DMS 273 treated with DMSO at 0.1 percent for 48 hours (cell line): ENCODE data around the gene MPZL1.

Experiments
- DNase-seq: peaks from one replicate; lab custom pipeline; 2025; lab: John Stamatoyannopoulos, UW

MPZL1 gene

GRCh38 chr1:167721617-167722151, at the start of gene MPZL1:
Gene MPZL1, plus strand, starts transcription at chr1:167721982. Its CDS starts 170 bp downstream, at chr1:167722152.
- peak; percentile 80 for DNase-seq

DNA sequence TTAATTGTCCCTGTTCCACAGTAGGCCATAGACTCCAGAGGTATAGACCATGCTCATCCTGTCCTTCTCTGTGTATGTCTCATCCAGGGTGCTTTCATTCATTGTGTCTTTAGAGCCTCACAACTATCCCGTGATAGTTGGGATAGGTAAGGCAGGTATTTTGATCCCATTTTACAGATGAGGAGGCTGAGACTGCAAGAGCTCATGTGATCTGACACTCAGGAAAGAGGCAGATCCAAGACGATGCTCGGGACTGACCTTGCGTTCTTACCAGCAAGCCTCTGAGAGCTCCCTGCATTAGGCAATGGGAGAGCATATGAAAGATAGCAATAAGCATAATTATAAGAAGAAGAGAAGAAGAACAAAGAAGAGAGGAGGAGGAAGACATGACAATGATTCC, 49.0 kb upstream of the MPZL1 start:
- DNase-seq = no peak

GRCh38 chr1:167673265-167673664, 48.5 kb upstream of the MPZL1 start:
- DNase-seq = no peak

GRCh38 chr1:167674156-167674555, 47.6 kb upstream of the MPZL1 start:
- DNase-seq = no peak

GRCh38 chr1:167675440-167675839, 46.3 kb upstream of the MPZL1 start:
- DNase-seq = no peak

- DNase-seq = no peak
These were observed 45.4 kb upstream of the MPZL1 start for GRCh38 chr1:167676205-167676915.

- DNase-seq = no peak
These were observed 44.6 kb upstream of the MPZL1 start for GRCh38 chr1:167676916-167677848.

GRCh38 chr1:167678422-167678821, 43.4 kb upstream of the MPZL1 start:
- DNase-seq = no peak

DNA sequence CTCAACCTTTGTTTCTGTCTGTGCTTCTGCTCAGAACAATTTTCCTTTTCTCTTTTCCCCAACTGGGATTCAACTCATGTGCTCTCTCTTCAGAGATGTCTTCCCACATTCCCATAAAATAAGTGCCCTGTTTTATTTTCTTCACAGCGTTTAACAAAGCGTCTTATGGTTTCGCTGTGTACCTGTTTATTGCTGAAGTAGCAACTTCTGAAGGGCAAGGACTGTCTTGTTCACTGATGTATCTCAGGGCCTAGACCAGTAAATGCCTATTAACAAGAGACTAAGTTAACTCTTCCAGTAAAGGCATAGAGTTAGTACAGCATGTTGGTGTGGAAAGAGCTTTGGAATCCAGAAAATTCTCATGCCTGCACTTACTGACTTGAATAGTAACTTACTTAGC, 42.9 kb upstream of the MPZL1 start:
- DNase-seq = no peak

- no peak for DNase-seq
These were observed 42.1 kb upstream of the MPZL1 start for GRCh38 chr1:167679714-167680113.

GRCh38 chr1:167681024-167681423, 40.8 kb upstream of the MPZL1 start:
- DNase-seq = no peak

DNA sequence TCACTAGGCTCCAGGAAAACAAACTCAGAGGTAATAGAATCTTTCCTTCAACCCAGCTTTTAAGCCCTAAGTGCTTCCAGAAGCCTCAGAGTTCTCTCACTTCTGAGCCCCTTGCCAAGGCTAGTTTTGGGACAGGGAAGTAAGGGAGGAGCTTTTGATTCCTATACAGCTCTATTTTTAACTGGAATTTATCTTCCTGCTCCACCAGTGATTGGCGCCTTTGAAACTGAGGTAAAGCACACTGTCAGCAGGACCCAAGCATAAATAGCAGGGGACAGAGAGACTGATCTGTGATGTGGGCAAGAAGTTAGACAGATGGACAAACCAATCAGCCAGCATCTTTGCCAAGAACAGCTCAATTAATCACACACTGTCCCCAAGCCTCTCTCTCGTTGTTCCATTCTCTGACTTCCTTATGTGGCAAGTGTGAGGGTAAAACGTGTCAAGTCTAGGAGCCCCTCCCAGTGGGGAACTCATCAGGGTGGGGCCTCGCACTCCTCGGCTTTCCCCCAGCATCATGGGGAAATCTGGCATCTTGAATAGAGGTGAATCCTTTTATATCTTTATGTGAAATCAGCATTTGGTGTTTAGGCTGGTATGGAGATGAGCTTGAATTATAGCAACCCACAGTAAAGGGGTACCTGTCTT, 40.2 kb upstream of the MPZL1 start:
- DNase-seq = no peak

DNA sequence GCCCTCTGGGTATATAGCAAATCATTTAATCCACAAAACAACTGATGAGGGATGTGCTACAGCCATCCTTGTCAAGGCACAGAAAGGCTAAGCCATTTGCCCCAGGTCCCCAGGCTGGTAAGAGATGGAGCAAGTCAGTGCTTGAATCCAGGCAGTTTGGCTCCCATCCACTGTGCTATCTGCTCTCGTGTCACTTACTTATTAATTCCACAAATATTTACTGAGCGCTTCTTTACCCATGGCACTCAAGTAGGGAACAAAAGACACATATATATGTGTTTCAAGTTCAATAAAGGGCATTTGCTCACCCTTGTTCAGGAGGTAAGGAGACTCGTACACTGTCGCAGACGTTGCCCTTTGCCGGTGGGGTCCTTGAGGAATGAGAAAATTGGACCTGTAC, 38.6 kb upstream of the MPZL1 start:
- no peak for DNase-seq

DNA sequence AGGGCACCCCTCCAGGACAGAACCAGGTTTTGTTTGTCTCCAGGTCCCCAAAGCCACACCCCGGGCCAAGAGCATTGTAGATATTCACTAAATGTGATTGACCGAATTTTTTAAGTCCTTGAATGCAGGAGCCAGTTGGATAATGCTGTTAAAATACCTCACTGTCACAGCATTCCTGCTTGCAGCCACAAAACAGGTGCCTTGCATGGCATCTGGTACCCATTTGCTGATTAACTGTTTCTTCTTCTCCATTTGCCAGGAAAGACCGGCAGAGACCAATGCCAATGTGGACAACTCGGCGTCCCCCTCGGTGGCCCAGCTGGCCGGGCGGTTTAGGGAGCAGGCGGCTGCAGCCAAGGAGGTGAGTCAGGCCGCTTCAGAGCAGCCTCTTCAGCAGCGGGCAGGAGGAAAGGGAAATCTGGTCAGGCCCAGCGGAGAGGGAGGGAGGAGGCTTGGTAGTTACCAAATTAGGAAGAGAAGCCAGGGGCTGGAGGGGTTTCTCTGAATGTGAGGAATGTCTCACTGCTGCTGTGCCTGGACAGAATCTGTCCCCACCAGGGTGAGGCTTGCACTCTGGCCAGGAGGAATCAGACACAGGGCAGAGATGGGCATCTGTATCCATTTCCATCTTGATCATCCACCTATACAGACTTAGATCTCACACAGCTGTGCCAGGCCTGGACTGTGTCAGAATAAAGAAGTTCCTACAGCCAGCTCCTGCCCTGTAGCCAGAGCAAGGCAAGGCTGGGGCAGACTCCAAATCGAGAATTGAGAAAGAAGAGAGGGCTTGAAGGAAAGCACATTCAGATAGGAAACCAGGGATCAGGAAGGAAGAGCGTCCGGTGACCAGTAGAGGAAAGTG, 37.9 kb upstream of the MPZL1 start:
- DNase-seq = no peak

DNA sequence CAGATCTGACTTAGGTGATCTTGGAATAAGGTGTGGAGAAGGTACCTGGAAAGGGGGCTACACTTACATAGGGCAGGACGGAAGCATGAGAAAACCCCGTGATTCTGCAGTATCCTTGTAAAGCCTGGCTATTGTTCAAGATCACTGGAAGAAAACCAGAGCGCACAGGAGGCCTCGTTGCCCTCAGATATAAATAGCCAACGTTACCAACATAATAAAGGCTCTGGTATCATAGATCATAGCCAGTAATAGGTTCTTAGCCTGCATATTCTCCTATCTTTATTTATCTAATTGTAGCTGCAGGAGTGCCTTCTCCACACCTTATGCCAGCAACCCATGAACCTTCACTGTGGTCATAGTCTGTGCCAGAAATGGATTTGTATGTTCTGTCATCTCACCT, 35.9 kb upstream of the MPZL1 start:
- DNase-seq = no peak

DNA sequence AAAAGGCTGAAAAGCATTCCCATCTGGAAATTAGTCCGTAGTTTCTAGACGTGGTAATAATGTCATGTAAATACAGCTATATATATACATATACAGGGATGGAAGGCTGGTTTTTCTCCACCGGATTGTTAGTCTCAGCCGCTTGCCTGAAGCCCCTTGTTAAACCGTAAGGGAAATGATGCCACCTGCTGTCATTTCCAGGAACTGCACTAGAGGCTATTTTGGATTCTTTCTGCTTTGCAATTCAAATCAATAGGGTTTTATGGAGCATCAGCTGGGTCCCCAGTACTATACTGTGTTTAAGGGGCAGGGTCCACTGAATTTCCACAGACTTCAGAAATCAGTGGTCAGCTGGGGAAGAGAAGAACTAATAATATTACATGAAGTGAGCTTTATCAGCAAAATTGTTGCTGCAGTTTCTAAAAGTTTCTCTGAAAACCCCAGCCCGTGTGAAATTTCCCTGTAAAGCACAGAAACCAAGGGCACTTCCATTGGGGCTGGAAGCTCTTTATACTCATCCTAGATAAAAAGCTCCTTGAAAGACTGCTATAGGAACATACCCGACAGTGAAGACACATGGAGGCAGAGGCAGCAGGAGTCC, 33.8 kb upstream of the MPZL1 start:
- peak; percentile 18 for DNase-seq

- DNase-seq = no peak
These were observed 32.2 kb upstream of the MPZL1 start for GRCh38 chr1:167689567-167689920.

DNA sequence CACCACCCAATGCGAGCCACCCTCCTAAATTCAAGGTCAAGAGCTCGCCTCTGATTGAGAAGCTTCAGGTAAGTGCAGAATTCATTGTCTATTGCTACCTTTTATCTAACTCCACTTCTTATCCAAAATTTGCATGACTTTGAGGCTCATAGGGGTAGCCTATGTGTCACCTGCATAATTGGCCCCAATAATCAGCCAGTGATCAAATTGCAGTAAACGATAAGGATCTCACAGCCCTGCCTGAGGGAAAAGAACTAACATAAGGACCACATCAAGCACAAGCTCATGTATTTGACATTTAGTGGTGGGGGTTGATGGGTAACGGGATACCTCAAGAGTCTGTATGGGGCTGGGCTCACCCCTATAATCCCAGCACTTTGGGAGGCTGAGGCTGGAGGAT, 31.7 kb upstream of the MPZL1 start:
- DNase-seq = no peak

DNA sequence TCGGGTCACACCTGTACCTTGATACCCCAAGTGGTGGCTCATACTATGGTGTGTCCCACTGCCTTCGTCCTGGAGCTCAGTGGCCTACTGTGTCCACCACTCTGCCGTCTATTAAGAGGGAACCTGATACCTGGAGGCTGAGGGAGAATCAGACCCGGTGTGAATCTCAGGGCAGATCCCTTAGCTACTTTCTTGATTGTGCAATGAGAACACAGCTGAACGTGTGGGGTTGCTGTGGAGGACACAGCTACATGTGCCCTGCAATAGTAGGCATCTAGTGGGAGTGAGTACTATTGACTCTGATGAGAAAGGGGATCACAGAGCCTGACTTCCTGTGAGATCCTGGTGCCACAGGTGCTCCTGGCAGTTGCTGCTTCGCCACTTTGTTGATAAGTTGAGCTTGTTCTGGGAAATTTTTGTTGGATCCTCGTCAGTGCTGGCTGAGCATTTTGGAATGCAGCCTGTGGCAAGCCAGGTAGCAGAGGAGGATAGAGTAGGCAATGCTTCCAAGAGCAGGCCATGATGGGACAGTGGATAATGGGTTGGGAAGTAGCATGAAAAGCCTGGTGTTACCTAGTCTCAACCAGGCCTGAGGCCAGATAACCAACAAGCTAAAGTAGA, 28.2 kb upstream of the MPZL1 start:
- DNase-seq = no peak

DNA sequence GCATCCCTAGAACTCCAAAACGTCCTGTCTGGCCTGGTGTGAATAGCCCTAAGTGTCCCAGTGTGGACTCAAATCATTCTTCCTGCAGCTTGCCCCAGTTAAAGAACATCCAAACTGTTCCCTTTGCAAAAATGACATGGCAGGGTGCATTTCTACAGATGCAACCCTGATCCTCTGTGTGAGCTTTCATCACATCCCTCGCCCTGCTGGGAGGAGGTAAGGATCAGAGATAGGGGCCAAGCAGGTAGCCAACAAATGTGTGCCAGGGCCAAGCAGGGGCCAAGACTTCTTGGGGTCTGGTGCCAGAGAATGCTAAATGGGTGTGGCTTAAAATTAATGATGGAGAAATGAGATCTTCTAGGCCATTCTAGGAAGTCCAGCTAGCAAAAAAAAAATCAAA, 27.1 kb upstream of the MPZL1 start:
- DNase-seq = no peak

- DNase-seq = no peak
These were observed 26.6 kb upstream of the MPZL1 start for GRCh38 chr1:167695147-167695546.
